Effector memory CD4-positive, alpha-beta T cell (primary cell): Measurements from ENCODE around the gene SLC7A7.

Source experiments
- DNase-seq, 3 donors: peaks; one replicate each; pipeline ENCODE4 v3.0.0-alpha.2; 2020
- H3K27ac ChIP-seq: 2 replicates; pipeline ENCODE4 v1.7.0; 2013; ENCODE audit warnings: mild to moderate bottlenecking, low read length, moderate library complexity; ENCODE audit not compliant: insufficient read depth, poor library complexity, severe bottlenecking
- H3K27me3 ChIP-seq: replicated peaks from 2 replicates; pipeline ENCODE4 v1.7.0; 2013; ENCODE audit warnings: mild to moderate bottlenecking, low read length; ENCODE audit not compliant: insufficient read depth, control insufficient read depth, poor library complexity, severe bottlenecking
- H3K36me3 ChIP-seq: 2 replicates; pipeline ENCODE4 v1.7.0; 2013; ENCODE audit warnings: mild to moderate bottlenecking, low read length, moderate library complexity; ENCODE audit not compliant: control insufficient read depth, insufficient read depth
- H3K4me1 ChIP-seq: 2 replicates; pipeline ENCODE4 v1.7.0; 2013; ENCODE audit warnings: low read length, mild to moderate bottlenecking; ENCODE audit not compliant: control insufficient read depth, insufficient read depth, poor library complexity, severe bottlenecking
- H3K4me3 ChIP-seq: 2 replicates; pipeline ENCODE4 v1.7.0; 2013; ENCODE audit warnings: low read length, low read depth, mild to moderate bottlenecking; ENCODE audit not compliant: insufficient read depth, poor library complexity, severe bottlenecking
- H3K9me3 ChIP-seq: 2 replicates; pipeline ENCODE4 v1.7.0; 2013; ENCODE audit warnings: mild to moderate bottlenecking, low read length, moderate library complexity; ENCODE audit not compliant: control insufficient read depth

SLC7A7 gene

GRCh38 chr14:22822016-22822570 is 6.9 kb upstream of the SLC7A7 start:
- Histone ChIP-seq H3K27ac (no peak overlapping the region), H3K4me3 (no peak overlapping the region), H3K4me1 (peaks cover 5% of the 10 kb centered on the region), H3K27me3 (no peaks in the 10 kb centered on the region), H3K9me3 (no peaks in the 10 kb centered on the region), H3K36me3 (no peaks in the 10 kb centered on the region)
- no peak for DNase-seq

GRCh38 chr14:22821193-22822015 is 6.2 kb upstream of the SLC7A7 start:
- no peak for DNase-seq
- H3K27ac ChIP-seq, result no peak overlapping the region
- H3K9me3 ChIP-seq, result no peaks in the 10 kb centered on the region
- H3K27me3 ChIP-seq, result no peaks in the 10 kb centered on the region
- H3K36me3 ChIP-seq, result no peaks in the 10 kb centered on the region
- no peak overlapping the region for H3K4me3 ChIP-seq
- peaks cover 5% of the 10 kb centered on the region for H3K4me1 ChIP-seq

- DNase-seq, result no peak
- H3K4me3 ChIP-seq, result no peak overlapping the region
- H3K9me3 ChIP-seq, result no peaks in the 10 kb centered on the region
- H3K36me3 ChIP-seq, result no peaks in the 10 kb centered on the region
- H3K4me1 ChIP-seq, result peaks cover 5% of the 10 kb centered on the region
- H3K27ac ChIP-seq, result no peak overlapping the region
- no peaks in the 10 kb centered on the region for H3K27me3 ChIP-seq
These were observed 5.5 kb upstream of the SLC7A7 start for GRCh38 chr14:22820731-22821130.

- Histone ChIP-seq H3K27ac (no peak overlapping the region), H3K4me1 (peaks cover 5% of the 10 kb centered on the region)
- no peak for DNase-seq
These were observed 4.1 kb upstream of the SLC7A7 start for GRCh38 chr14:22819151-22819988.

GRCh38 chr14:22814373-22814772 is 862 bp downstream of the SLC7A7 start:
- Histone ChIP-seq H3K9me3 (no peaks in the 10 kb centered on the region), H3K36me3 (no peaks in the 10 kb centered on the region), H3K27me3 (no peaks in the 10 kb centered on the region), H3K4me1 (no peaks in the 10 kb centered on the region), H3K27ac (no peak overlapping the region), H3K4me3 (no peak overlapping the region)
- no peak for DNase-seq

More at GRCh38 chr14:22819151-22819988, 4.1 kb upstream of the SLC7A7 start:
- Histone ChIP-seq H3K36me3 (no peaks in the 10 kb centered on the region), H3K9me3 (no peaks in the 10 kb centered on the region), H3K27me3 (no peaks in the 10 kb centered on the region), H3K4me3 (no peak overlapping the region)

GRCh38 chr14:22813145-22813544 is 2.1 kb downstream of the SLC7A7 start:
- no peak for DNase-seq
- H3K27me3 ChIP-seq, result no peaks in the 10 kb centered on the region
- H3K9me3 ChIP-seq, result no peaks in the 10 kb centered on the region
- no peaks in the 10 kb centered on the region for H3K4me1 ChIP-seq
- no peak overlapping the region for H3K4me3 ChIP-seq
- H3K27ac ChIP-seq, result no peak overlapping the region
- no peaks in the 10 kb centered on the region for H3K36me3 ChIP-seq

- no peak for DNase-seq
- H3K4me1 ChIP-seq, result no peaks in the 10 kb centered on the region
- no peak overlapping the region for H3K27ac ChIP-seq
- H3K9me3 ChIP-seq, result no peaks in the 10 kb centered on the region
- no peaks in the 10 kb centered on the region for H3K27me3 ChIP-seq
- no peak overlapping the region for H3K4me3 ChIP-seq
- H3K36me3 ChIP-seq, result no peaks in the 10 kb centered on the region
These were observed 2.5 kb downstream of the SLC7A7 start for GRCh38 chr14:22812744-22813143.

- Histone ChIP-seq H3K4me1 (no peaks in the 10 kb centered on the region), H3K9me3 (no peaks in the 10 kb centered on the region), H3K36me3 (no peaks in the 10 kb centered on the region), H3K27ac (no peak overlapping the region), H3K4me3 (no peak overlapping the region), H3K27me3 (no peaks in the 10 kb centered on the region)
- no peak for DNase-seq
These were observed 3.5 kb downstream of the SLC7A7 start for GRCh38 chr14:22811722-22812121.

GRCh38 chr14:22808388-22809209 is 6.6 kb downstream of the SLC7A7 start:
- H3K27me3 ChIP-seq, result no peaks in the 10 kb centered on the region
- no peak for DNase-seq
- no peak overlapping the region for H3K27ac ChIP-seq
- no peak overlapping the region for H3K4me3 ChIP-seq
- H3K36me3 ChIP-seq, result no peaks in the 10 kb centered on the region
- no peaks in the 10 kb centered on the region for H3K4me1 ChIP-seq
- H3K9me3 ChIP-seq, result no peaks in the 10 kb centered on the region
